ENCODE results near the gene TYROBP.

- TF ChIP-seq POLR2AphosphoS5 (IDR thresholded peaks at IDR 0.05) (no peak), CTCF (IDR thresholded peaks at IDR 0.05) (no peak), POLR2A (IDR thresholded peaks at IDR 0.05) (no peak)
These were observed 12.9 kb upstream of the TYROBP start for GRCh38 chr19:35921012-35921411.

Data from prostate gland (tissue), 2 donors.